GM12878 (cell line): ENCODE data around the gene PIF1. TPM values are rescaled to one million over a fixed set of nuclear protein-coding genes. Genes with fewer than 3 reads are reported as not detected.

Source experiments
- ATAC-seq: fragments of 200-7000 bp; cut with Tn5 transposase; 3 replicates; pipeline ENCODE4 v1.9.1; 2020; ENCODE audit warnings: mild to moderate bottlenecking, moderate library complexity
- BruUV-seq: library from RNA; stranded (reverse); fragments of 400-500 nt; replicated peaks from 2 replicates; lab custom pipeline; 2021; lab: Mats Ljungman, UMichigan
- CTCF ChIA-PET: fragments of 300-600 bp; sonication (Branson Sonifier 250); formaldehyde crosslinking; extraction: SDS; loops from one replicate; lab custom pipeline; 2021; ENCODE audit warnings: inconsistent platforms; lab: Yijun Ruan, JAX
- POLR2A ChIA-PET: fragments of 350-600 bp; formaldehyde crosslinking; extraction: SDS; loops from one replicate; lab custom pipeline; 2021; ENCODE audit warnings: inconsistent platforms; lab: Charles Lee
- RAD21 ChIA-PET: fragments of 300-600 bp; sonication (Branson Sonifier 250); formaldehyde crosslinking; loops from one replicate; lab custom pipeline; 2023; ENCODE audit warnings: antibody characterized with exemption; ENCODE audit not compliant: unreplicated experiment; lab: Charles Lee
- SMC1A ChIA-PET: fragments of 300-600 bp; sonication (Branson Sonifier 250); formaldehyde crosslinking; loops from one replicate; lab custom pipeline; 2023; ENCODE audit not compliant: unreplicated experiment, uncharacterized antibody; lab: Charles Lee
- DNase-seq: peaks from one replicate; pipeline ENCODE4 v3.0.0-alpha.2; 2011; ENCODE audit warnings: low read depth, low spot score
- FAIRE-seq: peaks from 3 replicates; lab custom pipeline; 2011; peaks lifted over from hg19 to GRCh38; lab: Jason Lieb, UNC
- H2AFZ ChIP-seq: 2 replicates; pipeline ENCODE4 v1.6.0; 2011; ENCODE audit warnings: low read depth, low read length, control low read depth; ENCODE audit not compliant: control insufficient read depth
- H3K27ac ChIP-seq: 2 replicates; pipeline ENCODE4 v1.5.1; 2011; ENCODE audit warnings: control low read depth; ENCODE audit not compliant: control insufficient read depth, insufficient read depth
- H3K27me3 ChIP-seq, 2 experiments: replicated peaks in 1 of 2; 2 replicates each; pipeline versions ENCODE4 v1.6.0 to v1.6.1; 2011; ENCODE audit warnings: low read length in 1 of 2; ENCODE audit not compliant: control insufficient read depth in 2 of 2, insufficient read depth in 2 of 2
- H3K36me3 ChIP-seq, 2 experiments: 2 replicates each; pipeline ENCODE4 v1.5.1; 2011; ENCODE audit warnings: low read length in 1 of 2; ENCODE audit not compliant: control insufficient read depth in 2 of 2, insufficient read depth in 2 of 2
- H3K4me1 ChIP-seq: 2 replicates; pipeline ENCODE4 v1.6.1; 2011; ENCODE audit warnings: mild to moderate bottlenecking, low read length, moderate library complexity, mixed read lengths; ENCODE audit not compliant: control insufficient read depth, insufficient read depth
- H3K4me2 ChIP-seq: 2 replicates; pipeline ENCODE4 v1.6.0; 2011; ENCODE audit warnings: control low read depth; ENCODE audit not compliant: control insufficient read depth, insufficient read depth
- H3K4me3 ChIP-seq: fragments of 200-600 bp; sonication (generic); 2 replicates; pipeline ENCODE4 v1.5.1; 2016
- H3K79me2 ChIP-seq: 2 replicates; pipeline ENCODE4 v1.6.0; 2011; ENCODE audit warnings: low read length; ENCODE audit not compliant: control insufficient read depth, insufficient read depth
- H3K9ac ChIP-seq: 2 replicates; pipeline ENCODE4 v1.8.0; 2011; ENCODE audit warnings: low read length, control low read depth, mixed read lengths; ENCODE audit not compliant: control insufficient read depth, insufficient read depth
- H3K9me3 ChIP-seq: replicated peaks from 3 replicates; pipeline ENCODE4 v1.5.1; 2011; ENCODE audit warnings: mild to moderate bottlenecking, low read length; ENCODE audit not compliant: control insufficient read depth, insufficient read depth
- H4K20me1 ChIP-seq: 2 replicates; pipeline ENCODE4 v1.6.0; 2011; ENCODE audit not compliant: control insufficient read depth, insufficient read depth
- ATF2 ChIP-seq: IDR thresholded peaks from 2 replicates; pipeline ENCODE4 v1.6.1; 2012; ENCODE audit warnings: low read length, inconsistent platforms
- BCLAF1 ChIP-seq: fragments of 450-650 bp; IDR thresholded peaks from 2 replicates; pipeline ENCODE4 v1.6.1; 2017; ENCODE audit warnings: antibody characterized with exemption, mild to moderate bottlenecking, moderate library complexity
- BMI1 ChIP-seq: fragments of 450-650 bp; IDR thresholded peaks from 2 replicates; pipeline ENCODE4 v1.6.1; 2016; ENCODE audit warnings: mild to moderate bottlenecking, moderate library complexity, borderline replicate concordance
- CBFB ChIP-seq: IDR thresholded peaks from 2 replicates; pipeline ENCODE4 v1.6.1; 2016; ENCODE audit warnings: antibody characterized with exemption, low read depth
- CBX5 ChIP-seq: sonication (generic); IDR thresholded peaks from 2 replicates; pipeline ENCODE4 v1.6.1; 2016; ENCODE audit warnings: low read depth, moderate library complexity, mild to moderate bottlenecking, inconsistent platforms
- CREM ChIP-seq: IDR thresholded peaks from 2 replicates; pipeline ENCODE4 v1.6.1; 2014; ENCODE audit warnings: antibody characterized with exemption, low read depth
- EED ChIP-seq: sonication (generic); IDR thresholded peaks from 2 replicates; pipeline ENCODE4 v1.6.1; 2016; ENCODE audit warnings: antibody characterized with exemption, low read depth
- IRF3 ChIP-seq: fragments of 450-650 bp; IDR thresholded peaks from 2 replicates; pipeline ENCODE4 v1.6.1; 2014; ENCODE audit warnings: mild to moderate bottlenecking
- JUND ChIP-seq: IDR thresholded peaks from 2 replicates; pipeline ENCODE4 v1.6.1; 2012; ENCODE audit warnings: low read depth, mild to moderate bottlenecking, low read length, improper control_type of control experiment, moderate library complexity
- MEF2B ChIP-seq: fragments of 450-650 bp; IDR thresholded peaks from 2 replicates; pipeline ENCODE4 v1.6.1; 2018; ENCODE audit warnings: mild to moderate bottlenecking, moderate library complexity; ENCODE audit not compliant: partially characterized antibody, poor library complexity, severe bottlenecking
- MTA2 ChIP-seq: fragments of 450-650 bp; IDR thresholded peaks from 2 replicates; pipeline ENCODE4 v1.6.1; 2016; ENCODE audit warnings: low read depth, mild to moderate bottlenecking, moderate library complexity
- NR2C1 ChIP-seq: fragments of 450-650 bp; IDR thresholded peaks from 2 replicates; pipeline ENCODE4 v1.6.1; 2017; ENCODE audit warnings: antibody characterized with exemption, mild to moderate bottlenecking, moderate library complexity
- NR2C2 ChIP-seq: IDR thresholded peaks from 2 replicates; pipeline ENCODE4 v1.6.1; 2011; ENCODE audit warnings: borderline replicate concordance, low read depth; ENCODE audit not compliant: control insufficient read depth, insufficient read length
- POLR2AphosphoS5 ChIP-seq: IDR thresholded peaks from 2 replicates; pipeline ENCODE4 v1.6.1; 2011; ENCODE audit warnings: mild to moderate bottlenecking, low read length, inconsistent platforms
- POU2F2 ChIP-seq: IDR thresholded peaks from 3 replicates; pipeline ENCODE4 v1.6.1; 2011; ENCODE audit warnings: low read depth, mild to moderate bottlenecking, low read length, borderline replicate concordance
- RELA ChIP-seq: fragments of 450-650 bp; IDR thresholded peaks from 2 replicates; pipeline ENCODE4 v1.8.0; 2014; ENCODE audit warnings: borderline replicate concordance; ENCODE audit not compliant: partially characterized antibody
- RFX5 ChIP-seq: IDR thresholded peaks from 2 replicates; pipeline ENCODE4 v1.6.1; 2011; ENCODE audit warnings: low read depth, low read length, improper control_type of control experiment
- WGBS: methylation state at CpG from one replicate; pipeline ENCODE4 v1.1.6; 2016; ENCODE audit warnings: low lambda C conversion rate; ENCODE audit not compliant: insufficient replicate concordance, insufficient coverage; ENCODE audit errors: missing lambda C conversion rate; 5-methylcytosine and 5-hydroxymethylcytosine counted together
- in situ Hi-C: fragments of 300-500 bp; cut with MboI; formaldehyde crosslinking; loops from 9 replicates; pipeline ENCODE4 v1.14.3; 2018; ENCODE audit warnings: mixed read lengths
- intact Hi-C: fragments of 100-400 bp; cut with micrococcal nuclease; formaldehyde crosslinking; loops from one replicate; pipeline ENCODE4 v1.14.2; 2022; ENCODE audit not compliant: unreplicated experiment
- polyA plus RNA-seq, 11 experiments: library from polyadenylated mRNA; depleted of rRNA in 4 of 11; unstranded in 6 of 11; stranded (reverse) in 5 of 11; fragments of >200 nt; fragmentation: Nextera tagmentation in 4 of 11; fragmentation: Illumina TruSeq in 1 of 11; extraction: Ambion mirVana in 4 of 11; extraction: Trizol in 1 of 11; gene quantifications; 1 replicate in 1 of 11; 2 replicates in 10 of 11; pipeline versions ENCODE4 v1.2.1 to v1.2.3, GENCODE V29; 2011 to 2016; ENCODE audit warnings: inconsistent platforms in 2 of 11, missing spikeins in 2 of 11, low read depth in 1 of 11
- total RNA-seq, 4 experiments: library from RNA; depleted of rRNA in 3 of 4; stranded (reverse); fragments of >200 nt in 3 of 4; fragmentation: Illumina TruSeq in 1 of 4; extraction: Trizol in 1 of 4; gene quantifications; 2 replicates each; pipeline versions ENCODE4 v1.2.1 to v1.2.3, GENCODE V29; 2013 to 2021
- TF ChIP-seq, protein P1 (sequence below): IDR thresholded peaks from 2 replicates; pipeline ENCODE4 v1.6.1; 2011; ENCODE audit warnings: borderline replicate concordance, low read depth, mild to moderate bottlenecking, moderate library complexity, mixed read lengths, low read length; ENCODE audit not compliant: insufficient read depth; ENCODE audit errors: extremely low read length

PIF1 gene
- total and polyA plus RNA-seq, 10 of the 15 experiments (the other 5 are each of a cell fraction or from before 2014, with no cell fraction given): 3.7 to 68.9 (median 31.1) TPM

- TF ChIP-seq, protein P1, sequence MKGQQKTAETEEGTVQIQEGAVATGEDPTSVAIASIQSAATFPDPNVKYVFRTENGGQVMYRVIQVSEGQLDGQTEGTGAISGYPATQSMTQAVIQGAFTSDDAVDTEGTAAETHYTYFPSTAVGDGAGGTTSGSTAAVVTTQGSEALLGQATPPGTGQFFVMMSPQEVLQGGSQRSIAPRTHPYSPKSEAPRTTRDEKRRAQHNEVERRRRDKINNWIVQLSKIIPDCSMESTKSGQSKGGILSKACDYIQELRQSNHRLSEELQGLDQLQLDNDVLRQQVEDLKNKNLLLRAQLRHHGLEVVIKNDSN: no peak
- TF ChIP-seq BMI1 (no peak), CBFB (no peak), NR2C2 (no peak)
These were observed 35.9 kb upstream of the PIF1 start (continued) for GRCh38 chr15:64861331-64861730.

- intact Hi-C loops: no loop called here
- Histone ChIP-seq H3K4me3 (no peak overlapping the region), H3K9ac (no peak overlapping the region), H2AFZ (no peak overlapping the region), H3K4me2 (no peak overlapping the region), H3K4me1 (no peaks in the 10 kb centered on the region), H4K20me1 (peaks cover 3% of the 10 kb centered on the region), H3K9me3 (no peaks in the 10 kb centered on the region), H3K79me2 (peaks cover 11% of the 10 kb centered on the region), H3K36me3 (peaks cover 41 to 54% of the 10 kb centered on the region in 2 experiments), H3K27me3 (no peaks in the 10 kb centered on the region), H3K27ac (no peak overlapping the region)
- FAIRE-seq (no peak), ATAC-seq (no peak), DNase-seq (no peak)
- ChIA-PET RAD21 (interaction anchor here (1.5 kb wide), 1 partner anchor 34 kb away, joined by 3 read pairs; no protein-coding TSS in a partner anchor), SMC1A (interaction anchor here (2.2 to 3.6 kb wide), 2 partner anchors 12 to 24 kb away, joined by 8 to 13 read pairs; no protein-coding TSS in a partner anchor), CTCF (interaction anchor here (0.8 to 1.5 kb wide), 3 partner anchors 9 to 132 kb away, joined by 3 read pairs; no protein-coding TSS in a partner anchor), POLR2A (no interaction called here)
- WGBS: 57% methylated on average over 2 of the region's 2 CpGs
- no TSS peak for BruUV-seq
- TF ChIP-seq RELA: no peak
- TF ChIP-seq JUND: no peak
- TF ChIP-seq CBX5: no peak
- TF ChIP-seq MTA2: no peak
- TF ChIP-seq NR2C1: no peak
- TF ChIP-seq CREM: no peak
- no peak for TF ChIP-seq MEF2B
- TF ChIP-seq IRF3: no peak
- TF ChIP-seq ATF2: no peak
- TF ChIP-seq POU2F2: no peak
- TF ChIP-seq EED: no peak
- no peak for TF ChIP-seq POLR2AphosphoS5
- no peak for TF ChIP-seq BCLAF1
- TF ChIP-seq RFX5: no peak
- in situ Hi-C loops: no loop called here
These were observed 33.8 kb upstream of the PIF1 start for GRCh38 chr15:64859226-64859625.
